Hematopoietic multipotent progenitor cell treated with erythropoietin and hydrocortisone succinate and interleukin-3 and kit ligand, for 6 days (in vitro differentiated cells): ENCODE data around the gene MS4A10.
"Not testable (repeated sequence)": the region's sequence is repeated elsewhere in the genome, so short reads cannot be mapped to it uniquely, and the experiment has no call there.

Experiments
- DNase-seq: peaks from one replicate; pipeline ENCODE4 v3.0.0-alpha.2; 2015

Gene MS4A10

DNA sequence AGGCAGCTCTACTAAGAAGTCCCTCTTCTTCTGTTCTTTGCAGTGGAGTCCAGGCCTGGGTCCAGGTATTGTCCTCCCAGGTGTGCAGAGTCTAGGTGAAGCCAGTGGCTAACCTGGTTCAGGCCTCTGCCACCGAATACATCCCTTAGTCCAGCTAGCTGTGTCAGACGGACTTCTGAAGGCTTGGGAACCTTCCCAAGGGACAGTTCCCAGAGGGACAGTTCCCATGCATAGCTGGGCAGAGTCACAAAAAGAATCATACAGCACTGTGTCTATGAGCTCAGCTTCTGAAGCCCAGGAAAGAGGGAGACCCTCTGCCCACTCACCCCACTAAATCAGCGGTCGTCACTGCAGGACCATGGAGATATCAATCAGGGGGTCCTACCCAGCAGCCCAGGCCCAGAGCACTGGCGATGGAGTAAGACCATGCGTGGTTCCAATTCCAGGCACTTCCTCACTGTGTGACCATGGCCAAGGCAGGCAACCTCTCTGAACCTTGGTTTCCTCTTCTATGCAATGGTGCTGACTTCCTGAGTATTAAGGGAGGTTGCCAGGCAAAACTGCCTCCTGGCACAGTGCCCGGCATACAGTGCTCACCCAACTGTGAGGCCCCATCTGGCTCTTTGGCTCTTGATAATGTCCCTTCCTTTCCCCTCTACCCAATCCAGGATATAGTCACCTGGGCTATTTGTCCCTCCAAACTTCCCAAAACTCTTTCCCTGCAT is 3.4 kb downstream of the MS4A10 start:
- peak; percentile 18 for DNase-seq

DNA sequence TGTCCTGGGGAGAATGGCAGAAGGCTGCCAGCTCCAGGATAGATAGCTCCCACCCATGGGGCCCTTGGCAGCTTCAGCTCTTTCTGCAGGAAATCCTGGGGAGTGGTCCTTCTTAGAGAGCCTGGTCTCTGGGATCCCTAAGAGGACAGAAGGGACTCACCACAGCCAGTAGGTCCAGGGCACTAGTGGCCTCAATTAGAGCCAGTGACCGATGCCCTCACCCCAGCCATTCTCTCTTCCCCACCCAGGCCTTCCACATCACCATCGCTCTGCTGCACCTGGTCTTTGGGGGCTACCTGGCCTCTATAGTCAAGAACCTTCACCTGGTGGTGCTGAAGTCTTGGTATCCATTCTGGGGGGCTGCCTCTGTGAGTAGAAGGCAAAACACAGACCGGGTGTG is 5.6 kb downstream of the MS4A10 start:
- no peak for DNase-seq

DNA sequence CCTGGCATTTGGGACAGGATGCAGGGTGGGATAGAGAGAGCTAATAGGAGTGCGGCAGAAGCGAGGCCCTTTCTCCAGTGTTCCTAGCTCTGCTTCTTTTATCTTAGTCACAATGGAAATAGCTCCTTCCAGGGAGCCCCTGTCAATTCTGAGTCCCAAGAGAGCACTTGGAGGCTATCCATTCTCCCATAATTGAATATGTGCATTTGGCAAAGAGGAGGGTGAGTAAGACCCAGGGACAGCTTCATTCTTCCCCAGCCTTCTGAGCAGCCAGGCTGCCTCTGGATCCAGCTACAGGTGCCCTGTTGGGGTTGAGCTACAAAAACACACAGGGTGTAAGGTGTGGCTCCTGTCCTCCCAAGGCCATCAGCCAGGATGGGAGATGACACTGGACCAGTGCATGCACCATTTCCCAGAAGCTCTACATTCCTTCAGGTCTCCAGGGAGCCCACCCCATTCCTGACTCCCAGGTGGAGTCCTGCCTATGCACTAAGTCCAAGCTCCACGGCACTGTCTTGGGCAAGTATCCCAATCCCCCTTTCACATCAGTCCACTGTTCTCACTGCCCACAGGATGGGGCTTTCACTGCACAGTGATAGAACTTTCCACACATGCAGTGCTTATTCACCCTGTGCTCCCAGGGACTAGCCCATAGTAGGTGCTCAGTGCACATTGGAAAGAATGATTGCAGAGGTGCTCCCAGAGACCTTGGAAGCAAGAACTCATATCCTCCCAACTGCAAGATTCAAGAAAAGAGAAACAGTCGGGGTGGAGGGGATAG is 6.2 kb downstream of the MS4A10 start:
- no peak for DNase-seq

DNA sequence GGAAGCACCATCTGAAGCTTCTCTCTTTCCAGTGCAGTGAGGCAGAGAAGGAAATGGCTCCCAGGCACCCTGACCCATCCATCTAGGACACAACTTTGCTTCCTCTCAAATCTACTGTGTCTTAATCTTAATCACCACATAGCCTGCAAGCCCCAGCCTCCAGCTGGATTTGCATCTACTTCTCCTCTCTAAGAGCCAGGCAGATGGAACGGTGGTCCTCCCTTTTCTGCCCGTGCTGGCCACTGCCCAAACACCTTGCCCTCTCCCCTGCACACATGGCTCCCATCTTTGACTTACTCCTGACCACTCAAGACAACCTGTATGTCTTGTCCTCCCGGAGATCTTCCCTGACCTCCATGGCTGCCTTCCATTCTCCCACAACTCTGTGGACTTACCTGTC is 7.4 kb downstream of the MS4A10 start:
- no peak for DNase-seq

DNA sequence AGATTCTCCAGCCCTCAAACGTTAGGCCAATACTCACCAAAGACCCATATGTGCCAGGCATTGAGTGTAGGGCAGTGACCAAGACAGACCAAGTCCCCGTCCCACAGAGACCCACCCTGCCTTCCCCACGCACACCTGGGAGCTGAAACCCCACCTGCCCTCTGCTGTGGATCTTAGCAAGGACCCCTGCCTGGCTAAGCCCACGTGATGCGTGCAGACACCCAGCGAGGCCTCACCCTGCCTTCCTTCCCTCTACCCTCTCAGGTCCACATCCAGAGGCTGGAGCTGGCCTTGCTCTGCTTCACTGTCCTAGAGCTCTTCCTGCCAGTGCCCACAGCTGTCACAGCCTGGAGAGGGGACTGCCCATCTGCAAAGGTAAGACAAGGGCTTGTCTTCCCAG is 10.2 kb downstream of the MS4A10 start:
- DNase-seq, result no peak

DNA sequence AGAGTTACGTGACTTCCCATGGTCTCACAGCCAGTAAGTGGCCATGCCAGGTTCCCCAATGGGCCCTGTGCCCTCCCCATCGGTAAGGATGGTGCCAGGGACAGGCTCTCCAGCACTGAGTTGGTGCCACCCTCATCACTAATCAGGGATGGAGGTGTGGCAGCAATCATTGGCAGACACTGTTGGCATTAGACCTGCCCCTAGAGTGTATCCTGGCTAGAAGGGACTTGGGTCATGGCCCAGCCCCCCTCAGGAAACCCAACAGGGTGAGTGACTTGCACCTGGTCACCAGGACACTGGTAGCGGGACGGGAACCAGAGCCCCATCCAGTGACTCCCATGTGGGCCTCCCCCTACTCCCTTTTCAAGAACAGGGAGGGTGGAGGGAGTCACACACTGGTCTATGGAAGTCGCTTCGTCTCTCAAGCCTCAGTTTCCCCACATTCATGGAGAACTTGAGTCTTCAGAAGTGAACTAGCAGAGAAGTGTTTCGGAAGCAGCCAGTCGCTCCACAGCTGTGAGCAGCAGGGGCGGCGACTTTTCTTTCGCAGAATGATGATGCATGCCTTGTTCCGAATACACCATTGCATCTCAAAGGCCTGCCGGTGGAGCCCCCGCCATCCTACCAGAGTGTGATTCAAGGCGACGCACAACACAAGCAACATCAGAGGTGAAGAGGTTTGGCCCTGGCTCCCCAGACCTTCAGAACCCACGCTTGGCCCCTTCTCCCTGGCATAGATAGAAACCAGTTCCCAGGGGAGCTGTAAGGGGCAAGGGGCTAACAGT is 12.9 kb downstream of the MS4A10 start:
- no peak for DNase-seq

DNA sequence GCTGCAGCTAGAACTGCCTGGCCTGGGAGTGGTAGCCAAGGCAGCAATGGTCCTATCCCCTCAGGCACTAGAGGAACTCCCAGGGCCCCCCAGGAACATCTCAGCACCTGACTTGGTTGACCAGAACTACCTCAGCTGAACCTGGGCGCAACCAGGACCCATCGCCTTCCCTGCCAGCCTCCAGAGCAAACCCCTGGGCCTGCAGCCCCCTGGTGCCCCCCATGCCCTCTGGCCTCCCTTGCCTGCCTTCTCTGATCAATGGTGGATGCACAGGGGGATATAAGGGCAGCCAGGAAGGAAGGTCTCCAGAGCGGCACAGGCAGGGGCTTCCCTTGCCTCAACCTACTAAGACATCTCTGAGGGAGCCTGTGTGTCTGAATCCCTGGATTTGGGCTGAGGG is 13.5 kb downstream of the MS4A10 start:
- DNase-seq, result no peak

DNA sequence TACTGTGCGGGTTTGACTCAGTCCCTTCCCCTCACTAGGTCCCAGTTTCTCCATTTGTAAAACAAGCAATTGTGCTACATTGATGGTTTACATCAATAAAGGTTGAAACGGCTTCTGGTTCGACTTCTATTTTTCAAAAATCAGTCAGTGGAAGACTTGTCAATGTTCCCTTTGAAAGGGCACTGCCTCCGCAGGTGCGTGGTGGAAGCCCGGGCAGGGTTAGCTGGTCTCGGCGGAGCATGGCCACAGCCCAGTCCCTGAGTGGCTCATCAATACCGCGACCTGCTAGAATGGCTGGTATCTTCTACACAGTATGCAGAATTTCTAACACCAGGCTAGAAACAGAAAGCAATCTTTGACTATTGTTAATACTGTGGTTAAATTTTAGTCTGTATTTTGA is 16.1 kb downstream of the MS4A10 start:
- DNase-seq, result no peak

DNA sequence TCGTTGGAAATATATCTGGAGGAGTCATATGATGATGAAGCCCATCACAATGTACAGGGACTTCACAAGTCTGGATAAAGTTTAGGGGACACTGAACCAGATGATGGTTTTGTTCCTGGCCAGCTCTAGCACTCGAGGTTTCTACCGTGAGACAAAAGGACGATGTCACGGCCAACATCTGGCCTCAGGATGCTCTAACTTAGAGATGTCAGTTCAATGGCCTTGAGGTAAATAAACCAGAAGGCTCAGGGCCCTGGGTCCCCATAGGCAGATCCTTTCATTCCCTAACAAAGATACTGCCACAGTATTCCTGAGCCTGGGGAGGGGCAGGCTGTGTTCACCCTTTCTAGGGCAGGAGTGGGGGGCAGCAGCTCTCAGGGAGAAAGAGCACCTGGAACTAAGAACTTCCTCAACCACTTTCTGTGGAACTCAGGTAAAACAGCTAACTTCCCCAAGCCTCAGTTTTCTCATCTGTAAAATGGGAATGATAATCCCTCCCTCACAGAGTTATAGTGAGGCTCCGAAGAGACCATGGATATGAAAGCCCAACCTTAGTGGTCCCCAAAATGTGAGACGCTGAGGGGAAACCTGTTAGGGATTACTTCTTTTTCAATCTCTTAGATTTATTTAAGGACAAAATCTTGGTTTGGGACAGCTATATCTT is 18.3 kb downstream of the MS4A10 start:
- DNase-seq, result no peak

DNA sequence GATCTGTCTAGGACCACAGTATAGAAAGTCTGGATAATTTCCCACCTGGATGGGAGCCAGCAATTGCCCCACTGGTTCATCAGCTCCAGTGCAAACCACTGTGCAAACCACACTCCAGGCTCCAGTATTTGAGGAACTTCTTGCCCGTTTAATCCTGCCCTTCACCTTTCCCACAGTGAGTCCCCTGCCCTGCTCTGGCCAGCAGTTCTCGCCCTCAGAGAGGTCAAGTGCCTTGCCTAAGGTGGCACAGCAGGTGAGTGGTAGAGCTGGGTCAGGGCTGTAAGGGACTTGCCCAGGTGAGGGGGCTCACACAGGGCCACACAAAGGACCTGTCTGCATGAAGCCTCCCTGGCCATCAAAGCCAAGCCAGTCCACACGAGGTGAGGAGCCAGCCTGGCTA is 24.1 kb downstream of the MS4A10 start:
- no peak for DNase-seq

DNA sequence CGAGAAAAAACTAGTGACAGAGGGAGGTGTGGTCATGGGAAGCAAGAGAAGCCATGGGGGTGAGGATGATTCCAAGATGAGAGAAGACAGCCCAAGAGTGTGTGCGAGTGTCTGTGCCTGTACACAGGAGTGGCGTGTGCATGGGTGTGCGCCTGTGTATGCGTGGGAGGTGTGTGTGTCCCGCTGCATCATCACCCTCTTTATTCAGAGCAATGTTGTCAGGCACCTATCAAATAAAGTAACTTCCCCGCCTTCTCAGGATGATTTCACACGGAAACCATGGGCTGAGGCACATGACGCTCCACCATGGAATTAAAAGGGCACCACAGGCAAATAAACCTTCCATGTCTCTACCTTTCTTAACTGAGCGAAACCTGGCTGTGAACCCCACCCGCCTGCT is 24.6 kb downstream of the MS4A10 start:
- DNase-seq, result no peak

DNA sequence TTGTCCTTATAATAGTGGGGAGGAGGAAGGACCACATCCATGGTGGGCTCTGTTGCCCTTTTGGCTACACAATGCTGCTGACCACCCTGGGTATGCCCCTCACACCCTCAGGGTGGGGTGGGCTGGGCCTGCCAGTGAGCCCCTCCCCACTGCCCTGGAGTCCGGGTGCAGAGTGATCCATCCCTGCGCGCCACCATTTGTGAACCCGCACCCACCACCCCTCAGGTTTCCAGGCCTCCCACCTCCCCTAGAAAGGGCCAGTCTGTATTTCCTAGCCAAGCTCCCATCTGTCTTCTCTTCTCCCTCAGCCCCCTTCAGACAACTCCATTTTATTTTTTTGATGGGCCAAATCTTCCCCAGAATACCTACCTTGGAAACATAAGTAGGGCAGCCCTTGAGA is 25.0 kb downstream of the MS4A10 start:
- DNase-seq, result no peak

DNA sequence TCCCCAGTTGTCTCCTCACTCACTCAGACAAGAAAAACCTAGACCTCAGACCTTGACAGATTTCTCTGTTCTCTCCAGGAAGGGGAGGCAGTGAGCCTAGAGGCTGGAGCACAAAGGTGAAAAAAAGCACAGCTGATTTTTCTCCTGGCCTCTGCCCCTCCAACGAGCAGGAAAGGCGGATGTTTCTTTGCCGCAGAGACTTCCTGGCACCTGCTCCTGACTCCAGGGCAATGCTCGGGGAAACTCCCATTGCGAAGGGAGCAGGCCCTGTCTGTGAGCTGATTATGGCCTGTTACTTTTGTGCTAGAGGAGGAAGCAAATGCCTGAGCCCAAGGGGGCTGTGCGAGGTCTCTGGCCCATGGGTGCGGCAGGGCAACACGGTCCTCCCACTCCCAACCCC is 25.4 kb downstream of the MS4A10 start:
- no peak for DNase-seq

DNA sequence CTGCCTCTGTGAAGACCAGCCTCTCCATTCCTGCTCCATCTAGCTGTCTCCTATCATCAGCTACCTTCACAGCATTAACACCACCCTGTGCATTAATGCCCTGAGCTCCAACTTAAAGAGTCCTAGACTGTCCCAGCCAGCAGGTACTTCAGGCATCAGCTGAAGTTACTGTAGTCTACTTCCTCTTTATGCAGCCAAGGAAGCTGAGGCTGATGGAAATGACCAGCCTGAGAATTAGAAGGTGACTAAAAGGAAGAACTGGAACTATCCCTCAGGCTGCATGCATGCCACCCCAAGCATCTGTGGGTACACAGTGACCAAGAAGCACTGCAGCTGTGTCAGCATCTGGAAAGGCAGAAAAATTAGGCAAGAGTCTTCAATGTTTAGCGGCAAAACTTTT is 28.2 kb downstream of the MS4A10 start:
- no peak for DNase-seq

DNA sequence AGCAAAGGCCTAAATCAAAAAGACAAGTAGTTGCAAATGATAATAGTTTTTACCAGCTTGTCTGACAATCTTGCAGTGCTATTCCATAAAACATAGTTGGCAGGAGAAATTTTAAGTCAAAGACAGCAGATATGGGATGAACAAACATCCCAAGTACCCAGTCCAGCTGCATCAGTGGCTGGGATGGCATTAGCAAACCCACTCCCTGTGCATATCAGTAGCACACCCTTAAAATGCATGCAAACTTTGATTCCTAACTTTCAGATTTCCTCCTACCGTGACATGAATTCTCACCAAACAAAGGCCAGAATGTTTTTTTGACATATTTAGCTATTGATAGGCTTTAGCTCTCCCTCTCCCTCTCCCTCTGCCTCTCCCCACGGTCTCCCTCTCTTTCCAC is 29.0 kb downstream of the MS4A10 start:
- no peak for DNase-seq

DNA sequence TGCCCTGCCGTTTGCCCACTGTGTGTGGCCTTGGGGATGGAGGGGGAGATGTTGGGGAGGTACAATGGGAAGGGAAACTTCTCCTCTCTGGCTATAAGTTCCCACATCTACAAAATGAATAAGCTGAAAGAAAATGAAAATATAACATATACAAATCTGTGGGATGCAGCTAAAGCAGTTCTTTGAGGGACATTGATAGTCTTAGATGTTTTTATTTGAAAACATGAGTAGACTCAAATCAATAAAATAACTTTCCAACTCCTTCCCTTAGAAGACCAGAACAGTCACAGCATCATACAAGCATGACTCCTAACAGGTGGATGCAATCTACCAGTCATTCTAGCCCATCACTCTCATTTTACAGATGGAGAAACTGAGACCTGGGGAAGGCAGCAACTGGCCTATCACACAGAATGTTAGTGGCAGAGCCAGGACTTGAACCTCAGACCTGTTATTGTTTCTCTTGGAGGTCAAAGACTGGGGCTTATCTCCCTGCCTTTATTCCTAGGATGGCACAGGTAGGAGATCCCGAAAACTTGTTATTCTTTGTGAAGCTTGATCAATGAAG is 31.5 kb downstream of the MS4A10 start:
- DNase-seq, result no peak

DNA sequence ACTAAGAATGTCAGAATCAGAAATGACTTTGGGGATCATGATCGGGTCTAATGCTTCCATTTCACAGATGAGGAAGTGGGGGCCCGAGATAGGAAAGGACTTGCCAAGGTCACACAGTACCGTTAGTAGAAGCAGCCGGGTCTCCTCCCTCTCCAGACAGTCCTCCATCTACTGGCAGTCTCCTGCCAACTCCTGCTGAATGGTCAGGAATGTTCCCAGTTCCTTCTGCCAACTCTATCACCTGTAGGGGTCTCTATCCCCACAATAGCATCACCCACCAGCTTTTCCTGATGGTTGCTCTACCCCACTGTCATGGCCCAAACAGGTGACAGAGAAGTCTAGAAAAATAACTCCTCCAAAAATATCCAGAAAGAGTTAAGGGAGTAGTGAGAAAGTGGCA is 32.9 kb downstream of the MS4A10 start:
- DNase-seq, result no peak

DNA sequence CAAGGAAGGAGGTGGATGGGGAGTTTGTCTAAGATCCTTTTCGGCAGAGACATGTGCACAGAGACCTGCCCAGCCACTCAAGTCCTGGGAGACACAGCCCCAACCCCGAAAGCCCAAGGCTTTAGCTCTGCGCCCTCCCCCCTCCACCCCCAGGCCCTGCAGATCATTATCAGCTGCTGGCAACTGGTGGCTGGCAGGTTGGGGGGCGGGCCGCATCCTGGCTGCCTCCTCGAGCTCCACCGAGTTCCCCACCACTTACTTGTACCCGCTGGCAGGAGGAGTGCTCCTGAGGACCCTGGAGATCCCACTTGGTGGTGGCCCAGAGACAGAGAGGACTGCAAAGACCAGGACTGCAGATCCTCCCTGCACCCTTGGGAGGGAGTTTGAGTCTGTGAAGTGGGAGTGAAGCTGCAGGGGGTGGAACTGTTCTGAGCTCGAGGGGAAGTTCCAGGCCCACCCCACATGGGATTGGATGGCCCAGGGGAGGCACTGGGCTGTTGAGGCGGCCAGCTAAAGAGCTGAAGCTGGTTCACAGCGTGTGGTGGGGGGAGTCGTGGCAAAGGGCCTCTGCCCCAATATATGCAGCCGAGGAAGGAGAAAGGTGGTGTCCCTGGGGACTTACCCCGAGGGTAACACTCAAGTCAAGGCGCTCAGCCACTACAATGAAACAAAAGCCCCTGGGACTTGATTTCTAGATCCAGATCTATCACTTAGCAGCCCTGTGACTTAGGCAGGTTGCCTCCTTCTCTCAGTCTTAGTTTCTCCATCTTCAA is 36.9 kb downstream of the MS4A10 start:
- DNase-seq, result peak; percentile 28

DNA sequence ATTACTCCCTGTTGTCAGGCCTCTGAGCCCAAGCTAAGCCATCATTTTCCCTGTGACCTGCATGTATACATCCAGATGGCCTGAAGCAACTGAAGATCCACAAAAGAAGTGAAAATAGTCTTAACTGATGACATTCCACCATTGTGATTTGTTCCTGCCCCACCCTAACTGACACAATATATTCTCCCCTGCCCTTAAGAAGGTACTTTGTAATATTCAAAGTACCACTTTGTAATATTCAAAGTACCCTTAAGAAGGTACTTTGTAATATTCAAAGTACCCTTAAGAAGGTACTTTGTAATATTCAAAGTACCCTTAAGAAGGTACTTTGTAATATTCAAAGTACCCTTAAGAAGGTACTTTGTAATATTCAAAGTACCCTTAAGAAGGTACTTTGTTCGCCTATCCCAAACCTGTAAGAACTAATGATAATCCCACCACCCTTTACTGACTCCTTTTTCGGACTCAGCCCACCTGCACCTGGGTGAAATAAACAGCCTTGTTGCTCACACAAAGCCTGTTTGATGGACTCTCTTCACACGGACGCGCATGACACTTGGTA is 38.7 kb downstream of the MS4A10 start:
- not testable (repeated sequence) for DNase-seq

DNA sequence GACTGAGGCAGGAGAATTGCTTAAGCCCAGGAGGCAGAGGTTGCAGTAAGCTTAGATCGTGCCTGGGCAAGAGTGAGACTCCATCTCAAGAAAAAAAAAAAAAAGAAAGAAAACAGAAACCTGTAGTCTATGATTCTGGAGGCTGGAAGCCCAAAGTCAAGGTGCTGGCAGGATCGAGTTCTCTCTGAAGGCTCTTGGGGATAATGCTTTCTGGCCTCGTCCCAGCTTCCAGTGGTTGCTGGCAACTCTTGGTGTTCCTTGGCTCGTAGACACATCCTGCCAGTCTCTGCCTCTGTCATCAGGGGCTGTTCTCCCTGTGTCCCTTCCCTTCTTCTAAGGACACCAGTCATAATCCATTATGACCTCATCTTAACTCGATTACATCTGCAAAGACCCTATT is 40.0 kb downstream of the MS4A10 start:
- DNase-seq, result no peak

DNA sequence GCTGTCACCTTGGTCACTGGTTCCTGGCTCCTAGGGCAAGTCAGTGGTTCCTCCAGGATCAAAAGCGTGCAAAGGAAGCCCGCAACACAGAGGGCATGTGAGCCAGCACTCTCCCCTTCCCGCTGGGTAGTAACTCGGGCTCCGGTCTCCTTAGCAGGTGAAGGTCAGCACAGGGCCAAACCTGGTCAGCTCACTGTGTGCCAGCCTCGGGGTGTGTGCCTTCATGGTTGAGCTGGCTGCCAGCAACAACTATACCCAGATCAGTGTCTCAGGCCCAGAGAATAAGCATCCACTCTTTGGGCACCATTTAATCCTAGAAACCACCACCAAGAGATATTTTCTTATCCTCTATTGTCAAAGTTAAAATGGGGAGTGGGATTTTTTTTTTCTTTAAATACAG is 40.7 kb downstream of the MS4A10 start:
- DNase-seq, result no peak
